GM12891 (cell line): ENCODE data around the gene PACS2.

Source experiments
- POLR2A ChIP-seq: IDR thresholded peaks from 2 replicates; pipeline ENCODE4 v1.6.1; 2011; ENCODE audit warnings: low read depth, low read length, control low read depth
- POLR2AphosphoS5 ChIP-seq: IDR thresholded peaks from 2 replicates; pipeline ENCODE4 v1.6.1; 2011; ENCODE audit warnings: low read depth, low read length, control low read depth
- POU2F2 ChIP-seq: IDR thresholded peaks from 2 replicates; pipeline ENCODE4 v1.6.1; 2011; ENCODE audit warnings: low read depth, mild to moderate bottlenecking, control low read depth, low read length, moderate library complexity
- SPI1 ChIP-seq: IDR thresholded peaks from 2 replicates; pipeline ENCODE4 v1.6.1; 2011; ENCODE audit warnings: low read depth, low read length, control low read depth

DNA sequence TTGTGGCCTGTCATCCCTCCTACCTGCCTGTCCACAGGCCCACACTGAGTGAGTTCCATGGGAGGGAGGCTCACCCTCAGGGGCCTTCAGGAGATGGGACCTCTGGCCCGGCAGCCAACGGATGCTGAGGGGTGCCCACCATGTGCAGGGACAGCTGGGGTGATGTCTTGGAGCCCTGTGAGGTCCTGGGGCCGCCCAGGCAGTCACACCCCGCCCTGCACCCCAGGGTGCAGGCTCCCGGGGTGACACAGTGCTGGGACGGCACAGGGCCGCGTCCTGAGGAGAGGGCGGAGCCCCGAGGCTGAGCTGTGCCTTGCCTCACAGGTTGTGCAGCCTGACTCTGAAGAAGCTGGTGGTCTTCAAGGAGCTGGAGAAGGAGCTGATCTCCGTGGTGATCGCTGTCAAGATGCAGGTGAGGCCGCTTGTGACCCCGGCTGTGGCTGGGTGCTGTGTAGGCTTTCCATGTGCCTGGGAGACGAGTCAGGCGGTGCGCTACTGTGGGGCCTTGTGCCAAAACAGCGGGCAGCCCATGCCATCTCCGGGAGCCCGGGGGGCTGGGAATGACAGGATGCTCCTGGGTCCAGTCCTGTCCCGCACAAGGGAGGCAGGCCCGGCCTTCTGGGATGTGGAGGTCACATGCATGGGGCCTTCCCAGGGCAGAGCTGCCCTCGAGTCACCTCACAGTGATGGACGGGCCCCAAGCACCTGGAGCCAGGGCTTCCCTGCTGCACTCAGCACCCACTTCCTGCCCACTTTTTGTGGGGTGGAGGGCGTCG lies 33.8 kb downstream of the PACS2 start:
- no peak for TF ChIP-seq POLR2A
- TF ChIP-seq POLR2AphosphoS5, result no peak
- no peak for TF ChIP-seq SPI1
- TF ChIP-seq POU2F2, result no peak
